ENCODE data around the gene C9orf153. TPM values are rescaled to one million over a fixed set of nuclear protein-coding genes. Genes with fewer than 3 reads are reported as not detected.

Gene C9orf153
- 0.67 and 0.70 TPM in 2 replicates for total RNA-seq
- total RNA-seq (2013), result 0.14 TPM
- polyA plus RNA-seq, result not detected in 2 replicates
- polyA minus RNA-seq, result 0.26 and 1.7 TPM in 2 replicates

GRCh38 chr9:86259557-86259956 lies at the start of gene C9orf153:
Gene C9orf153, minus strand, starts transcription at chr9:86259657. Its CDS starts 30,054 bp downstream, at chr9:86229603.
- TF ChIP-seq EZH2 (IDR thresholded peaks at IDR 0.05; ENCODE audit: borderline replicate concordance, insufficient read depth, low read depth, low read length, poor library complexity, severe bottlenecking) (no peak), CTCF (IDR thresholded peaks at IDR 0.05) (no peak)
- H3K4me3 ChIP-seq (ENCODE audit: control extremely low read depth in 1 of 5, extremely low read depth in 1 of 5, insufficient read depth in 1 of 5, low read depth in 2 of 5, low read length in 4 of 5), result no peak within 1 kb of the TSS

GRCh38 chr9:86308687-86309086 lies 49.2 kb upstream of the C9orf153 start:
- no CpG with 5 or more reads among the region's 1 CpG for WGBS (ENCODE audit: insufficient coverage)
- Histone ChIP-seq H3K4me1 (ENCODE audit: control insufficient read depth in 2 of 2, insufficient read depth in 2 of 2, low read length in 2 of 2) (no peaks in the 10 kb centered on the region), H3K9ac (ENCODE audit: low read length) (no peak overlapping the region), H3K36me3 (replicated peaks in 1 of 2; ENCODE audit: control extremely low read depth in 1 of 2, control insufficient read depth in 1 of 2, extremely low read depth in 1 of 2, insufficient read depth in 2 of 2, low read length in 1 of 2) (peaks cover 24 to 78% of the 10 kb centered on the region in 2 experiments), H3K4me2 (replicated peaks; ENCODE audit: low read depth, low read length, poor library complexity, severe bottlenecking) (no peak overlapping the region), H3K27ac (ENCODE audit: low read length in 2 of 2) (no peak overlapping the region), H3K4me3 (ENCODE audit: control extremely low read depth in 1 of 5, extremely low read depth in 1 of 5, insufficient read depth in 1 of 5, low read depth in 2 of 5, low read length in 4 of 5) (no peak overlapping the region), H3K79me2 (ENCODE audit: control insufficient read depth, insufficient read depth, low read length) (peaks cover 3% of the 10 kb centered on the region), H3K27me3 (replicated peaks in 1 of 4; ENCODE audit: control extremely low read depth in 1 of 4, control insufficient read depth in 3 of 4, insufficient read depth in 4 of 4, low read length in 3 of 4) (no peaks in the 10 kb centered on the region), H3K9me3 (ENCODE audit: control extremely low read depth in 1 of 3, control insufficient read depth in 2 of 3, insufficient read depth in 1 of 3, low read length in 2 of 3) (peaks cover 0 to 3% (median 0%) of the 10 kb centered on the region in 3 donors), H2AFZ (ENCODE audit: insufficient read depth, low read depth, low read length, poor library complexity, severe bottlenecking) (no peak overlapping the region), H4K20me1 (ENCODE audit: control insufficient read depth, insufficient read depth, low read length, poor library complexity, severe bottlenecking) (no peaks in the 10 kb centered on the region)
- ChIA-PET POLR2A (no interaction called here), CTCF (no interaction called here)
- Mint-ChIP-seq H3K4me1 (no peaks in the 10 kb centered on the region), H3K27me3 (no peaks in the 10 kb centered on the region), H3K4me3 (no peak overlapping the region), H3K9me3 (ENCODE audit: insufficient read depth) (no peaks in the 10 kb centered on the region), H3K27ac (no peak overlapping the region)
- DNase-seq, result no peak
- intact Hi-C loops (cut with micrococcal nuclease), result no loop called here
- no peak for ATAC-seq (ENCODE audit: low read depth)
- TF ChIP-seq EZH2 (IDR thresholded peaks at IDR 0.05; ENCODE audit: borderline replicate concordance, insufficient read depth, low read depth, low read length, poor library complexity, severe bottlenecking) (no peak), CTCF (IDR thresholded peaks at IDR 0.05) (no peak)

More at GRCh38 chr9:86259557-86259956, at the start of gene C9orf153:
- Histone ChIP-seq H2AFZ (ENCODE audit: insufficient read depth, low read depth, low read length, poor library complexity, severe bottlenecking) (no peak within 1 kb of the TSS), H3K79me2 (ENCODE audit: control insufficient read depth, insufficient read depth, low read length) (no peaks in the 10 kb centered on the region), H3K4me2 (replicated peaks; ENCODE audit: low read depth, low read length, poor library complexity, severe bottlenecking) (no peak within 1 kb of the TSS), H3K9me3 (ENCODE audit: control extremely low read depth in 1 of 3, control insufficient read depth in 2 of 3, insufficient read depth in 1 of 3, low read length in 2 of 3) (no peaks in the 10 kb centered on the region), H3K27me3 (replicated peaks in 1 of 4; ENCODE audit: control extremely low read depth in 1 of 4, control insufficient read depth in 3 of 4, insufficient read depth in 4 of 4, low read length in 3 of 4) (no peaks in the 10 kb centered on the region), H4K20me1 (ENCODE audit: control insufficient read depth, insufficient read depth, low read length, poor library complexity, severe bottlenecking) (no peaks in the 10 kb centered on the region), H3K36me3 (replicated peaks in 1 of 2; ENCODE audit: control extremely low read depth in 1 of 2, control insufficient read depth in 1 of 2, extremely low read depth in 1 of 2, insufficient read depth in 2 of 2, low read length in 1 of 2) (peaks cover 0 to 14% of the 10 kb centered on the region in 2 experiments), H3K9ac (ENCODE audit: low read length) (no peak within 1 kb of the TSS), H3K27ac (ENCODE audit: low read length in 2 of 2) (no peak within 1 kb of the TSS), H3K4me1 (ENCODE audit: control insufficient read depth in 2 of 2, insufficient read depth in 2 of 2, low read length in 2 of 2) (no peaks in the 10 kb centered on the region)
- 81% methylated on average over 7 of the region's 8 CpGs for WGBS (ENCODE audit: insufficient coverage)
- H3K4me3 Mint-ChIP-seq, result no peak within 1 kb of the TSS
- no peaks in the 10 kb centered on the region for H3K27me3 Mint-ChIP-seq
- no peak for DNase-seq
- no peak for ATAC-seq (ENCODE audit: low read depth)
- H3K27ac Mint-ChIP-seq, result no peak within 1 kb of the TSS
- no peaks in the 10 kb centered on the region for H3K9me3 Mint-ChIP-seq (ENCODE audit: insufficient read depth)
- ChIA-PET POLR2A (no interaction called here), CTCF (no interaction called here)
- H3K4me1 Mint-ChIP-seq, result no peaks in the 10 kb centered on the region
- intact Hi-C loops (cut with micrococcal nuclease), result no loop called here
